A549 (cell line): ENCODE data around the gene GOLGA2.

Experiments used
- CTCF ChIP-seq: fragments of >200 bp; sonication (Bioruptor Twin); formaldehyde crosslinking; IDR thresholded peaks from 3 replicates; pipeline ENCODE4 v1.5.1; 2016
- JUN ChIP-seq, 2 experiments: fragments of >200 bp; sonication (Bioruptor Twin); formaldehyde crosslinking; IDR thresholded peaks; 2 replicates in 1 of 2; 3 replicates in 1 of 2; pipeline ENCODE4 v1.6.1; 2016 to 2017
- MAZ ChIP-seq: fragments of 150-350 bp; IDR thresholded peaks from 2 replicates; pipeline ENCODE4 v1.6.1; 2014; ENCODE audit warnings: antibody characterized with exemption, low read depth, low read length, borderline replicate concordance
- MYC ChIP-seq: IDR thresholded peaks from 2 replicates; pipeline ENCODE4 v1.6.1; 2012; ENCODE audit warnings: mild to moderate bottlenecking, inconsistent platforms, low read length, improper control_type of control experiment, borderline replicate concordance
- PHF8 ChIP-seq: fragments of 200-600 bp; sonication (generic); IDR thresholded peaks from 2 replicates; pipeline ENCODE4 v1.6.1; 2016; ENCODE audit warnings: low read depth, mild to moderate bottlenecking, antibody characterized with exemption, moderate library complexity, borderline replicate concordance
- RFX5 ChIP-seq: fragments of 450-650 bp; IDR thresholded peaks from 2 replicates; pipeline ENCODE4 v1.7.1; 2014; ENCODE audit warnings: antibody characterized with exemption, mild to moderate bottlenecking, moderate library complexity

GRCh38 chr9:128243215-128244018 is 32.4 kb downstream of the GOLGA2 start:
- TF ChIP-seq MYC = no peak
- no peak for TF ChIP-seq CTCF
- TF ChIP-seq PHF8 = no peak
- no peak for TF ChIP-seq JUN (IDR thresholded peaks at IDR 0.05)
- TF ChIP-seq RFX5 = no peak
- no peak for TF ChIP-seq MAZ
